ENCODE data around the gene JCAD.

JCAD gene

DNA sequence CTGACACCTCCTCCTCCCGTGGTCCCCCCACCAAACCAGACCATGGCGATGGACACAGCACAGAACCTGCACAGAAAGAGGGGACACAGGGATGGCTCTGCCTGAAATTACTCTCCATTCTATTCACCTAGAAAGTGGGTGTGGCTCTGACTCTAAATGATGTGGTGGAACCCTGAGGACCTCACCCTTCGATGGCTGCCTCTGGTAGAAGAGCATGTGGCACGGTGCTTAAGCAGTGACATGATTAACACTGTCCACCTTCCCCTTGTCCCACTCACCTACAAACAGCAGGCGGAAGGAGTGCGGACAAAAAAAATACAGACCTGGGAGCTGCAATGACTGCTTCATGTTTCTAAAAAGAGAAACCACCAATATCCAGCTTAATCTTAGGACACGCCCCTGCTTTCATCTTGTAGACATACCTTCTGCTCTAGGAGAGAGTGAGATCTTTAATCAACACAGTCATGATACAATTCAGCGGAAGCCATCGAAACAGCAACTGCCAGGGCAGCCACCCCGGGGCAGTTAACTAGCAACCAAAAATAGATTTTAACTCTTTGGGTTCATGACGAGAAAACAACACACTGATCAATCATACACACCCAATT, 11.4 kb downstream of the JCAD start:
- DNase-seq (ENCODE audit: low read depth in 3 of 3, low spot score in 1 of 3) = no peak

DNA sequence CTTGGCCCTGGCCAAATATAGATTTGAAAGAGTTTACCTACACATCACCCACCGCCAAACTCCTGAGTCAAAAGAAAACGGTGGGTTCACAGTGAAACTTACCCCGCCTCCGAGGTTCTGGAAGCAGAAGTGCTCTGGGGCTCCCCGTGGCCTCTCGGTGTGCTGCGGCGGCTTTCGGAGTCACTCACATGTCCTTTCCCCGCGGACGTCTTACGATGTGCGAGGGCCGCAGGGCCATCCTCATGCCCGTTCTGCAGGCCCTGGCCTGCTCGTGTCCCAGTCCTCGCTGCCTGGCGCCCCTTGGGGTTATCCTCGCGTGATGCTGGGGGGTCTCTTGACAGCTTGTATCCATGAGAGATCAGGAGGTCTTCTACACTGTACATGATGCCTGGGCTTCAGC, 12.0 kb downstream of the JCAD start:
- DNase-seq (ENCODE audit: low read depth in 3 of 3, low spot score in 1 of 3) = no peak

DNA sequence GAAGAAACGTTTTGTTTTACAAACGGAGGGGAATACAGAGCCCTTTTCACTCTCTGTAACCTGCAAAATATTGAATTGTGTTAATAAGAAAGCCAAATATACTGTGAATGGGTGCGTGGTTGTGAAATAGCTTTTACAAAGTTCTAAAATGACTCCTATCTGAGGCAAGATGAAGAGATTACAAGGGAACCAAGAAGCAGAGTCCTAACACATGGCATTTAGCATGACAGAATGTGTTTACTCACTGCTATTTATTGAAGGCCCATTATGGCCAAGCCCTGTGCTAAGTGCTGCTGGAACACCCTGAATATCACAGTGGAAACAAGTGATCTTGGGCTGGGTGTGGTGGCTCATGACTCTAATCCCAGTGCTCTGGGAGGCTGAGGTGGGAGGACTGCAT, 12.9 kb downstream of the JCAD start:
- no peak for DNase-seq (ENCODE audit: low read depth in 3 of 3, low spot score in 1 of 3)

DNA sequence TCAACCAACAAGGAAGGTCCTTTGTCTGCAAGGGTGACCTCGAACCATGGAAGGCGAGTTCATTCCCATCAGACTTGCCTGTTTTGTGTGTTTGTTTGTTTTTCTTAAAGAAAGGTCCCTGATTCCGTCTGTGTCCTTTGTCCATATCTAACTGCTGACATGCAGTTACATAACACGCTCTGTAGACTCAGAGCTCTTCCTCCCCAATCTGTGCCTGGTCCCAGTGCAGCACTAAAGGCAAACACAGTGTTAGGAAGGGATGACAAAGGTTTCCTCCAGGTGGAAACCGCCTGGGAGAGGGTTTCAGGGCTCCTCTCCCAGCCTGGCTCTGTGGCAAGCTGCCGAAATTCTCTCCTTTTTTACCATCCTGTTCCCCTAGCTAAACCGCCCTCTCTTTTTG, 13.4 kb downstream of the JCAD start:
- DNase-seq (ENCODE audit: low read depth in 3 of 3, low spot score in 1 of 3) = no peak

DNA sequence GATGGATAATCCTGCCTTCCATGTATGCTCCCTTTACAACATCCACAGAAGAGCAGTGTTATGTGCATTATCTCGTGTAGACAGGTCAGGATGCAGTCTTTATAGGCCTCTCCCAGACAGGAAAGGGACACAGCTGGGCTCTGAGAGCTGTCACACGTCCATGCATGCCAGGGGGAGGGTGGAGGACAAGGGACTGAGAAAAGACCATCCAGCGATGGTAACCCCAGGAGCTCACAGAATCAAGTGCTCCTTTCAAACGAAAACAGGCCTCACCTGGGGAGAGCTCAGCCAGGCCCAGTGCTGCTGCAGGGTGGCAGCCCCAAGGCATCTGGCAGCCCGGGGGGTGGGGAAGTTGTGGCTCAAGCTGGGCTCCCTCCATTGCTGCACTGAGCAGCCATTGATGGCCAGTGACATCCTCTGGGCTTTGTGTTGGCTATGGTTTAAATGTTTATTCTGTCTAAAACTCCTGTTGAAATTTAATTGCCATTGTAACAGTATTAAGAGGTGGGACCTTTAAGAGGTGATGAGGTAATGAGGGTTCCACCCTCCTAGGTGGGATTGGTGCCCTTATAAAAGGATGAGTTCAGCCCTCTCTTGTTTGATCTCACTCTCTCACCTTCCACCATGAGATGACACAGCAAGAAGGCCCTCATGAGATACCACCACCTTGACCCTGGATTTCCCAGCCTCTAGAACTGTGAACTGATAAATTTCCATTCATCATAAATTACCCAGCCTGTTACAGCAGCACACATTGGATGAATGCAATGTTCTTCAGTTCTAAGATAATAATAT, 15.7 kb downstream of the JCAD start:
- no peak for DNase-seq (ENCODE audit: low read depth in 3 of 3, low spot score in 1 of 3)

DNA sequence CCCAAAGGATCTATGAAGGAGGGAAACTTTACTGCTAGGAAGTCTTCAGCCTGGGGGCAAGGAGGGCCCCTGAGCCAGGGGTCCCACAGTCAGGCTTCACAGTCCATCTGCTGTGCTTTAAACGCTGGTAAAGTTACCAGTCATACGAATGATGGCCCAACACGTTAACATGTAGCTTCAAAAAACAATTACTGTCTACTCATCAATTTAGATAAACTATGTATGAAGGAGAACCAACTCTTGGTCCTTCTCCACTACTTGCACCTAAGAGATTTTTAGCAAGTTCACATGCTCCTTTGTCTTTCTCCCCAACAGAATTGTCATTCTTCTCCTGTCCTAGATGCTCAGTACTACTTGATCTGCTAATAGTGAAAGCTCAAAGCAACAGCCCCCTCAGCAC, 16.6 kb downstream of the JCAD start:
- DNase-seq (ENCODE audit: low read depth in 3 of 3, low spot score in 1 of 3) = no peak

DNA sequence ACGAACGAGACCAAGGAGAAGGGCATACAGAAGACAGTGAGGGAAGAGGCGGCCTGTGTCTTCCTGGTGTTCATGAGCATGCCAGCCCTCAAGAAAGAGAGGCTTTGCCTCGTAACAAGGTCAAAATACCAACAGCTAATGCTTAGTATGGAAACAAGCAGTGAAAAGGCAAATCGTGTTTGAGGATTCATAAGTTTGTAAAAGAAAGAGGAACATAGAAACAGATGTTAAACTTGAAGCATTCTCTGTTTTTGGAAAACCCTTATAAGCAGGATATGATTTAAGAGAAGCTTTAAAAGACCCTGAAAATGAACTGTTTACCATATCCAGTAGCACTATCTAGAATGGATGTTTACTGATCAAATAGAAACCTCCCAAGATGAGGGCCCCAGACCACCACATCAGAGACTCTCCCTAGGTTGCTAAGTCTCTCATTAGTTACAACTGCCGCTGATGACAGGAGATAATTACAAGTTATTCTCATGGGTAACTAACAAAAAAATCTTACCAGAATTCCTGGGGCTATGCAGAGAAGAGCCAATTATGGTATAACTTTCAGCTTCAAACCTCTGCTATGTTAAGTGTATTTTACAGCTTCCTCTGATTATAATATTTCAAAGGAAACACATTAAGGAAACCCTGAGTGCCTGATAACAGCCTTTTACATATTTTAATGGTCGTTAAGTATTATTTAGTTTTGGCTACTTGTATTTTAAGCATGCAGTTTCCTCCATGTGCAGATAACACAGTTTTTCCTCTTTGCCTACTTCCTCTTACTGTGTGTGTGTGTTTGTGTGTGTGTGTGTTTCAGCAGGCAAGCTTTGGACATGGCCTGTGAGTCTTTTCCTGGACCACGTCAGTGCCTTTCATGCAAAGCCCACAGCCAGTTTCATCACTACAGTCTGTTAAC, 17.9 kb downstream of the JCAD start:
- no peak for DNase-seq (ENCODE audit: low read depth in 3 of 3, low spot score in 1 of 3)

DNA sequence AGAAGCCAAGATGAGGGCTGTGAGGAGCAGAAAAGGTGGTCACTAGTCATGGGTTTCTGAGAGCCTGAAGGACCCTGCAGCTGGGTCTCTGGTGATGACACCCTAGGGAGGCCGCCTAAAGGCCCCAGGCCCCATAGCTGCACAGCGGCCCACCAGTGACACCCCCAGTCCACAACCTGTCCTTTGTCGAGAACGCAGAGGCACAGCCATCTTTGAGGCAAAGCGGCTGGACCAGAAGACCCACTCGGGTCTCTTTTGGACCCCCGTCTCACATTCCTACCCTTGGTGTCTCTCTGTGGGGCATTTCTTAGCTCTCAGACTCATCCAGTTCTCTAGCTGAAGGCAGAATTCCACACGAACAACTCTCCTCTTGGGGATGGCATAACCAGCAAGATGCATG, 18.8 kb downstream of the JCAD start:
- no peak for DNase-seq (ENCODE audit: low read depth in 3 of 3, low spot score in 1 of 3)

DNA sequence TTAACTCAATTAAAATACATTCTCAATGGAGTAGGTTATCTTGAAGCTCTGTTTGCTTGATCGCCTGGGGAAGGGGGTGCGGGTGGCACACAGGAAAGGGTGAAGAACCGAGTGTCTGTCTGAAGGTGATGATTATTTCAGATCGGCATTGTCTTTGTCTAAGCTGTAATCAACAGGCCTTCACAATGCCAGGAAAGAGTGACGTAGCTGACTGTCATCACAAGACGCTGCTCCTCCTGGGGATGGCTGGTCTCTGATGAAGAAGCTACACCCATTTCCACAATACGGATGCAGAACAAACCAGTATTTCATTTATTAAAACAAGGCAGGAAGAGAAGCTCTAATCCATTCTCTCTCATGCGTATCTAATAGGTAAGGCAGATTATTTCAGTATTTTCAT, 19.4 kb downstream of the JCAD start:
- DNase-seq (ENCODE audit: low read depth in 3 of 3, low spot score in 1 of 3) = no peak

DNA sequence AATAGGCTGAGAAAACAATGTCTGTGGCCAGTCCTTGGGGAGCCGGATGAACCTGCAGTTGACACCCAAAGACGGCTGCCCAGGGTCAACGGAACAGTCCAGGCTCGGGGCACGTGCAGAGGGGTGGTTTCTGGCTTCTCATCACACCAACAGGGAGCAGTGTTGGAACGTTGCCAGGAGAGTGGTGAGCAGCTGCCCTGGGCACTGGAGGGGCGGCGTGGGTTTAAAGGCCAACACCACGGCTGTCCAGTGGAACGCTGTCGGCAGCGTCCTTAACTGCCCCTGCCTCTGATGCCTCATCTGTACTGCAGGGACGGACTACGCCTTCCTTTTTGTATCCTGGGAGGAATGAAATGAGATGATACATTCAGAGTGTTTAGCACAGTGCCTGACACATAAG, 19.8 kb downstream of the JCAD start:
- DNase-seq (ENCODE audit: low read depth in 3 of 3, low spot score in 1 of 3) = no peak

DNA sequence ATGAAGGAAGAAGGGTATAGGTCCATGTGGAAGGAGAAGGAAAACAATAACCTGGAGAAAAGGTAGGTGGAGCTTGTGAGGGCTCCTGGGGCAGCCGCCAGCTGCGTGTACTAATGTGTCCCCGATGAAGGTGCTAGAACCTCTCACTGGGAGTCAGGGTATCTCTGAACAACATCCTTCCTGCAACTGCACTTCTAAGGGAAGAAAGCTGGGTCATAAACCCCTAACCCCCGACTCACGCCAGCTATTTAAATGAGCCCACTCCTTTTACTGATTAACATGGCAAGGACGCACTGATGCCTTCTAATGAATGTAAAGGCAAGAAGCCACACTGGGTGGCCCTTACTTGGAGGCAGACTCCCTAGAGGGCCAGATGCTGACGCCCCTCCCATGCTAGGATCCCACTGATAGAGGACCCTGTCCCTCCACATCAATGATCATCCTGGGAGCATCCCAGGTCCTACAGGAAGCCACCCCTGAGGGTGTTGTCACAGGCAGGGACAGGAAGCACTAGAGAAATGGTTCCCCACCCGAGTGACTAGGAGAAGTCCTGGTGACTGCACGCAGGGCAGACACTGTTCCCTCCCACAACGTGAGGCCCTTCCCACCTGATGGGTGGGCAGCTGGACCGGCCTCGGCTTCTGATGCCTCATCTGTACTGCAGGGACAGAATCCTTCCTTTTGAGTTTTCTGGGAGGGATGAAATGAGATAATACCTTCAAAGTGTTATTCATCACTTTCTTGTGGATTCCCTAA, 20.4 kb downstream of the JCAD start:
- DNase-seq (ENCODE audit: low read depth in 3 of 3, low spot score in 1 of 3) = no peak

DNA sequence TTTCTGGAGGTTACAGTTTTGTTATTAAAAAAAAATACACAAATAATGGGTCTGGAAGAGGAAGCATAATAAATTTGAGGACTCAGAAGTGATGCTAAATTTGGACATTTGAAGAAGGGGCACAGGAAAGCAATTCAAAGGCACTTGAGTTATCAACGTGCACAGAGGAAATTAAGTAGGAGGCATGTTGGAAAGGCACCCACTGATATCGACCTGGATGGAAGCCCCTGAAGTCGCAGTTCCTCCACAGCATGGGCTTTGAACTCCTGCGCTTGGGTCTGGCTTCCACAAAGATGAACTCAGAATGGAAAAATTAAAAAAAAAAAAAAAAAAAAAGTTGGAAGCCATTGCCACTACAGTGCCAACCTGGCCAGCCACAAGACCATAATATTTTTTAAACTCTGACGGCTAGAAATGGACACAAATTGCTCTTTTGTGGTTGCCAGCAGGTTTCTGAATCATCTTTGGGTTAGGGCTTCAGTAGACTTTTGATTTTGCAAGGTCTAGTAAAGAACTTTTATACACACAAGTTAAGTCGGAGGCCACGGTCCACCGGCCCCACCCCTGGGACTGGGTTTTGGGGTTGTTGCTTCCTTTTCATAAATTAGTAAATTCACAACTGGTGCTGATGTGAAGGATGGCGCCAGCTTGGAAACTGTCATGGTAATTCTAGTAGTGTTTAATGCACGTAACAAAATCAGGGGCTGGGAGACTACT, 21.6 kb downstream of the JCAD start:
- DNase-seq (ENCODE audit: low read depth in 3 of 3, low spot score in 1 of 3) = no peak

DNA sequence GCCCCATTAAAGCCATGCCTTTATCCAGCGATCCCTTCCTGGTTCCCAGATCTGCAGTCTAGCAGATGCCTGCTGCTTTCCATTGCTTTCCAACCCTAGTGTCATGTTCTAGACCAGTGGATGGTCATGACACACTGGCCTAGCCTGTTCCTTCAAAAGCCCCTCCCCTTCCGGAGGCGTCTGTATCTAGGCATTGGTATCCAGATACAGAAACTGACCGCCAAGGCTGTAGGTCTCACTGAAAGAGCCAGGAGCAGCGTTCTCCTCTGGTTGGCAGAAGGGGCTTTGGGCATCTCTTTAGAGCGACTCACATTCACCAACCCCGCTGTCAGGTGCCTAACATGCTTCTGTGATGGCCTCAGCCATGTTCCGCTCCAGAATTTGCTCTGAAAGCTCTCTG, 22.6 kb downstream of the JCAD start:
- no peak for DNase-seq (ENCODE audit: low read depth in 3 of 3, low spot score in 1 of 3)

DNA sequence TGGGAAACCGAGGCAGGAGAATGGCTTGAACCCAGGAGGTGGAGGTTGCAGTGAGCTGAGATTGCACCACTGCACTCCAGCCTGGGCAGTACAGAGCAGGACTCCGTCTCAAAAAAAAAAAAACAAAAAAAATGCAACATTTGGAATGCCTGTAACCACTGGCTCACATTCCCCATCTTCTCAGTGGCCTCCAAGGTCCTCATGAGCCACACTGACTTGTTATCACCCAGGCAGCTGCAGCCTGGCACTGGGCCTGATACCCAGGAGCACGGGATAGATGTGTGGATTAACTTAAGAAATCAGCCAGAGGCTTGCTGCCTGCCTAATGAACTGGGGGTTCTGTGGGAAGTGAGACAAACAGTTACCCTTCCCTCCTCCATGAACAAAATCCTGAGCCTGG, 23.0 kb downstream of the JCAD start:
- DNase-seq (ENCODE audit: low read depth in 3 of 3, low spot score in 1 of 3) = no peak

DNA sequence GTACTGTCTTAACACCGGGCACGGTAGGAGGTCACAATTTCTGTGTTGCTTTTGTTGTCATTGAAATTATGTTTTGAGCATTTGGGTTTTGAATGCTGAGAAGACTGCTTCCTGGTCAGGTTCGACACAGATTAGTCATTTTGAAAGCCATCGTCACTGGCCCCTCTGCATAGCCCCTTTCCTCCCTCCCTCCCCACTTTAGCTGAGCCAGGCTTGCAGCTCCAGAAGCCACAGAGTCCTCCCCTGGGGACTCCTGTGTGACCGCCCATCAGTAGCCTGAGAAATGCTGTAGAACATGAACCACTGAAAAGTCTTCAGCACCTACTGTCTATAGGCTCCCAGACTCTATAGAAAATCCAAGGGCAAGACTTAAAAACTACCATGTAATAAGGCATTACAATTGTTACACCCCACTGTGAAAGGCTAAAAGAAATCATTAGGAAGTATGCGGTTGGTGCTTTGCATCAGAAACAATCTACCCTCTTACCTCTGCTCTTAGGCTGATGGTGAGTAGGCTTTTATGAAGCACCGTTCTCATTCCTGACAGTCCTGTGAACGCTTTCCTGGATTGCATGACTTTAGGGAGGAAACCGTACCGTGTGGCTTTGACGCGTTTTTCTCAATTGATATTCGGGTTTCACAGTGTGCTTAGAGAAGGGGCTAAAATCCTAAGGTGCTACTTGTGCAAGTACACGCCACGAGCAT, 24.8 kb downstream of the JCAD start:
- no peak for DNase-seq (ENCODE audit: low read depth in 3 of 3, low spot score in 1 of 3)

DNA sequence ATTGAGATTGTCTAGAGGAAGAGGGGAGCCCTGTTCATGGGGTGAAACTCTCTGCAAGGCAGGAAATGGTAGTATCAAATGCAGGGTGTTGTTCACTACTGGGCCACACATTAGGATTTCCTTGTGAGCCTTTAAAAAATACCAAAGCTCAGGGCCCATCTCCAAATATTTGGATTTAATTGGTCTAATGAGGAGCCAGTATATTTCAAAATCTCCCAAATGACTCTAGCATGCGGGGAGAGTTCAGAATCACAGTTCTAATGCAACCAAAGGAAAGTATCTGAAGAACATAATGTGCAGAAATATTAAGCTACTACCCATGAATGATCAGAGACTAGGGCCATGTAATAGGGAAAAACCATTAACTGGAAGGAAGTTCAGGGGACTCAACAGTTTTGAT, 27.3 kb downstream of the JCAD start:
- no peak for DNase-seq (ENCODE audit: low read depth in 3 of 3, low spot score in 1 of 3)

DNA sequence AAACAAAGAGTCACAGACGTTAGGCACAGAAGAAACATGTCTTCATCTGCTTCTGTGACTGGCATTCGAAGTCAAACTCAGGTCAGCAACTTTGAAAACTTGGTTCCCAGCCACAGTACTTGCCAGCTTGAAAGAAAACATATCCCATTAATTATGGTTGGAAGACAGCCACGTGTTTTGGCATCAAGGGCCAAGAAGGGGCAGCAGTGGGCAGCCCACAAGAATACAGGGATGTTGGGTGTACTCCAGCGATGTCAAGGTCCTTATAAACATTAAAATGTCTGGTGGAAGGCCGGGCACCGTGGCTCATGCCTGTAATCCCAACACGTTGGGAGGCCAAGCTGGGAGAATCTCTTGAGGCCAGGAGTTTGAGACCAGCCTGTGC, 29.5 kb downstream of the JCAD start:
- no peak for DNase-seq (ENCODE audit: low read depth in 3 of 3, low spot score in 1 of 3)

DNA sequence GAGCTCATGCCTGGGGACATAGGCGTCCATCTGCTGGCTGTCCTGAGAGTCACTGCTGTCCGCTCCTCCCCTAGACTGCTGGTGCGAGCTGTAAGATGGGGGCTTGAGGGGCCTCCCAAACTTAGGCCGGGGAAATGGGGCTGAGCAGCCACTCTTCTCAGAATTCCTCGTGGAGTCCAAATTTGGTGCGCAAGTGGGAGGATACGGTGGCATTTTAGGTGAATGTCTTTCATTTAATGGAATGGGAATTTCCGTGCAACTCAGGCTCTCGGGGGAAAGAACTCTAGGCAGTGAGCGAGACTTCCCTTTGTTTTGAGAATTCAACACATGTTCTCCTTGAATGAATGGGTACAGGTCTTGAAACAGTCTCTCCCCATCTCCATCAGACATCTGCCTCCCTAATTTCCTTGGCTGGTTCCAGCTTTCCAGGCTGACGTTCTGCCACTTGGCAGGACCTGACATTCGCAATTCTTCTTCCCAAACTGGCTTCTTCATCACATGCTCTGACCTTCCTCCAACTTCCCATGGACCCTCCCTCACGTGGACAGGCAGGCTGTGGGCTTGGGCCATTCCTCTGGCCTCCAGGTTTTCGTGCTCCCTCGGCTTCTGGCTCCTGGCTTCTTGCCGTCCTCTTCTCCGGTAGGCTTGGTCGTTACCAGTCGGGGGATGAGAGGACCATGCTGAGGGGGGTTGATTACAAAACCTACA, 30.1 kb downstream of the JCAD start:
- no peak for DNase-seq (ENCODE audit: low read depth in 3 of 3, low spot score in 1 of 3)

DNA sequence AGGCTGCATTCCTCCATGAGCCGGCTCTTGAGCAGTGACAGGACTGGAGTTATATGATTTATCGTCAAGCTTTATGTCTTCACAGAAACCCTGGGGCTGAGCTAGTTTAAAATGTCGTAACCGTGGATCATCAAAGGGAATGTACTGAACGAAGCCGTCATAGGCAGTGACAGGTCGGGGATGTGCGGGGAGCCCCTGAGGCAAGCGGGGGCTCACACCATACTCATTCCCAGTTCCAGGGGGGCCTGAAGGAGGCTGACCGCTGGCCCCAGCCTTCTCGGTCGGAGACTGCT, 30.7 kb downstream of the JCAD start:
- DNase-seq (ENCODE audit: low read depth in 3 of 3, low spot score in 1 of 3) = no peak

Measured in stimulated activated CD4-positive, alpha-beta T cell treated with anti-CD3 and anti-CD28 coated beads, TNF-alpha, amount 100 ng/mL, for 1 hour (primary cell).